ENCODE data around the gene POP5.

GRCh38 chr12:120628919-120629318 is 47.7 kb upstream of the POP5 start:
- no peak for TF ChIP-seq CTCF (IDR thresholded peaks at IDR 0.05; ENCODE audit: low read depth, low read length, missing input control)
- peak; percentile 35 to 80 for TF ChIP-seq HNF4A (conservative IDR thresholded peaks at IDR 0.05)
- TF ChIP-seq REST (IDR thresholded peaks at IDR 0.05) = no peak
- TF ChIP-seq HNF4G (IDR thresholded peaks at IDR 0.05) = peak; percentile 40
- TF ChIP-seq, protein P1, sequence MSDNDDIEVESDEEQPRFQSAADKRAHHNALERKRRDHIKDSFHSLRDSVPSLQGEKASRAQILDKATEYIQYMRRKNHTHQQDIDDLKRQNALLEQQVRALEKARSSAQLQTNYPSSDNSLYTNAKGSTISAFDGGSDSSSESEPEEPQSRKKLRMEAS (IDR thresholded peaks at IDR 0.05) = no peak
- TF ChIP-seq JUND (IDR thresholded peaks at IDR 0.05) = no peak
- TF ChIP-seq, protein P2, sequence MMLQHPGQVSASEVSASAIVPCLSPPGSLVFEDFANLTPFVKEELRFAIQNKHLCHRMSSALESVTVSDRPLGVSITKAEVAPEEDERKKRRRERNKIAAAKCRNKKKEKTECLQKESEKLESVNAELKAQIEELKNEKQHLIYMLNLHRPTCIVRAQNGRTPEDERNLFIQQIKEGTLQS (IDR thresholded peaks at IDR 0.05) = no peak
- TF ChIP-seq RAD21 (IDR thresholded peaks at IDR 0.05) = no peak
- TF ChIP-seq ZBTB33 (IDR thresholded peaks at IDR 0.05) = no peak
- TF ChIP-seq YY1 (IDR thresholded peaks at IDR 0.05) = no peak
- no peak for TF ChIP-seq FOXA1 (IDR thresholded peaks at IDR 0.05)
- no peak for TF ChIP-seq TAF1 (conservative IDR thresholded peaks at IDR 0.05)
- TF ChIP-seq RXRA (IDR thresholded peaks at IDR 0.05) = peak in 1 of 2 donors; percentile 22
- no peak for TF ChIP-seq SP1 (IDR thresholded peaks at IDR 0.05)
